ENCODE data around the gene NXPH4.

- no peak for TF ChIP-seq REST (IDR thresholded peaks at IDR 0.05; ENCODE audit: low read depth)
- TF ChIP-seq, protein P1, sequence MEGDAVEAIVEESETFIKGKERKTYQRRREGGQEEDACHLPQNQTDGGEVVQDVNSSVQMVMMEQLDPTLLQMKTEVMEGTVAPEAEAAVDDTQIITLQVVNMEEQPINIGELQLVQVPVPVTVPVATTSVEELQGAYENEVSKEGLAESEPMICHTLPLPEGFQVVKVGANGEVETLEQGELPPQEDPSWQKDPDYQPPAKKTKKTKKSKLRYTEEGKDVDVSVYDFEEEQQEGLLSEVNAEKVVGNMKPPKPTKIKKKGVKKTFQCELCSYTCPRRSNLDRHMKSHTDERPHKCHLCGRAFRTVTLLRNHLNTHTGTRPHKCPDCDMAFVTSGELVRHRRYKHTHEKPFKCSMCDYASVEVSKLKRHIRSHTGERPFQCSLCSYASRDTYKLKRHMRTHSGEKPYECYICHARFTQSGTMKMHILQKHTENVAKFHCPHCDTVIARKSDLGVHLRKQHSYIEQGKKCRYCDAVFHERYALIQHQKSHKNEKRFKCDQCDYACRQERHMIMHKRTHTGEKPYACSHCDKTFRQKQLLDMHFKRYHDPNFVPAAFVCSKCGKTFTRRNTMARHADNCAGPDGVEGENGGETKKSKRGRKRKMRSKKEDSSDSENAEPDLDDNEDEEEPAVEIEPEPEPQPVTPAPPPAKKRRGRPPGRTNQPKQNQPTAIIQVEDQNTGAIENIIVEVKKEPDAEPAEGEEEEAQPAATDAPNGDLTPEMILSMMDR (IDR thresholded peaks at IDR 0.05 in 2 of 3, conservative IDR thresholded peaks at IDR 0.05 in 1 of 3; ENCODE audit: borderline replicate concordance in 1 of 3, insufficient read depth in 1 of 3, low read depth in 2 of 3, low read length in 2 of 3): no peak
- TF ChIP-seq POLR2A (IDR thresholded peaks at IDR 0.05; ENCODE audit: borderline replicate concordance, extremely low read depth, insufficient read depth, insufficient read length): no peak
- no peak for TF ChIP-seq EZH2phosphoT487 (IDR thresholded peaks at IDR 0.05; ENCODE audit: borderline replicate concordance)
- no peak for TF ChIP-seq SP1 (IDR thresholded peaks at IDR 0.05; ENCODE audit: low read depth)
- TF ChIP-seq SIN3A (IDR thresholded peaks at IDR 0.05; ENCODE audit: low read depth): no peak
- no peak for TF ChIP-seq EZH2 (IDR thresholded peaks at IDR 0.05)
- TF ChIP-seq ZFX (IDR thresholded peaks at IDR 0.05): no peak
- no peak for TF ChIP-seq YY1 (IDR thresholded peaks at IDR 0.05; ENCODE audit: extremely low read depth, insufficient replicate concordance, low read depth, low read length)
- TF ChIP-seq RAD21 (IDR thresholded peaks at IDR 0.05; ENCODE audit: low read depth): no peak
These were observed 15.4 kb upstream of the NXPH4 start for GRCh38 chr12:57201219-57201618.

All from HCT116 (cell line).